Measurements from ENCODE around the gene ARMC3. TPM values are rescaled to one million over a fixed set of nuclear protein-coding genes. Genes with fewer than 3 reads are reported as not detected.

The ARMC3 gene
- polyA plus RNA-seq, 4 donors, result 0.03 TPM; not detected in 3

GRCh38 chr10:23051855-23052331 lies 124.0 kb downstream of the ARMC3 start:
- no peaks in the 10 kb centered on the region for H3K36me3 ChIP-seq (ENCODE audit: control insufficient read depth in 3 of 3, insufficient read depth in 2 of 3, low read depth in 1 of 3, low read length in 3 of 3)
- peaks cover 0 to 3% (median 0%) of the 10 kb centered on the region in 3 donors for H3K4me1 ChIP-seq (ENCODE audit: control insufficient read depth in 3 of 3, insufficient read depth in 2 of 3, low read depth in 1 of 3, low read length in 2 of 3)
- 77 to 88% (median 80%) methylated on average over 5 of the region's 5 CpGs for WGBS, 3 donors
- no peaks in the 10 kb centered on the region for H3K9me3 ChIP-seq (ENCODE audit: control insufficient read depth in 2 of 2, insufficient read depth in 1 of 2, low read depth in 1 of 2, low read length in 1 of 2)
- FAIRE-seq, result no peak
- no peak overlapping the region for H3K27ac ChIP-seq (ENCODE audit: low read depth in 1 of 3, low read length in 2 of 3)
- no peak overlapping the region for H3K4me3 ChIP-seq (ENCODE audit: low read depth in 1 of 3, low read length in 3 of 3)
- H3K27me3 ChIP-seq (ENCODE audit: control insufficient read depth in 3 of 3, insufficient read depth in 3 of 3, low read length in 3 of 3), result no peaks in the 10 kb centered on the region
- no peak for DNase-seq

- Histone ChIP-seq H3K27me3 (ENCODE audit: control insufficient read depth in 3 of 3, insufficient read depth in 3 of 3, low read length in 3 of 3) (no peaks in the 10 kb centered on the region), H3K4me3 (ENCODE audit: low read depth in 1 of 3, low read length in 3 of 3) (no peak overlapping the region), H3K9me3 (ENCODE audit: control insufficient read depth in 2 of 2, insufficient read depth in 1 of 2, low read depth in 1 of 2, low read length in 1 of 2) (no peaks in the 10 kb centered on the region), H3K27ac (ENCODE audit: low read depth in 1 of 3, low read length in 2 of 3) (no peak overlapping the region), H3K4me1 (ENCODE audit: control insufficient read depth in 3 of 3, insufficient read depth in 2 of 3, low read depth in 1 of 3, low read length in 2 of 3) (peaks cover 0 to 3% (median 0%) of the 10 kb centered on the region in 3 donors), H3K36me3 (ENCODE audit: control insufficient read depth in 3 of 3, insufficient read depth in 2 of 3, low read depth in 1 of 3, low read length in 3 of 3) (no peaks in the 10 kb centered on the region)
- 40 to 63% (median 52%) methylated on average over 1 of the region's 1 CpG for WGBS, 3 donors
- no peak for FAIRE-seq
- DNase-seq, result peak; percentile 12 to 24
Observed at GRCh38 chr10:23053036-23053435, 125.2 kb downstream of the ARMC3 start.

- Histone ChIP-seq H3K36me3 (ENCODE audit: control insufficient read depth in 3 of 3, insufficient read depth in 2 of 3, low read depth in 1 of 3, low read length in 3 of 3) (no peaks in the 10 kb centered on the region), H3K4me1 (ENCODE audit: control insufficient read depth in 3 of 3, insufficient read depth in 2 of 3, low read depth in 1 of 3, low read length in 2 of 3) (peaks cover 0 to 3% (median 0%) of the 10 kb centered on the region in 3 donors), H3K4me3 (ENCODE audit: low read depth in 1 of 3, low read length in 3 of 3) (peak overlapping the region in 1 of 3 donors; percentile 8), H3K9me3 (ENCODE audit: control insufficient read depth in 2 of 2, insufficient read depth in 1 of 2, low read depth in 1 of 2, low read length in 1 of 2) (peaks cover 0 to 4% of the 10 kb centered on the region in 2 donors), H3K27ac (ENCODE audit: low read depth in 1 of 3, low read length in 2 of 3) (peak overlapping the region in 1 of 3 donors; percentile 17), H3K27me3 (ENCODE audit: control insufficient read depth in 3 of 3, insufficient read depth in 3 of 3, low read length in 3 of 3) (peaks cover 0 to 2% (median 0%) of the 10 kb centered on the region in 3 donors)
- no peak for FAIRE-seq
- peak; percentile 25 to 37 for DNase-seq
- WGBS, 3 donors, result 31 to 53% (median 52%) methylated on average over 7 of the region's 7 CpGs
Observed at GRCh38 chr10:23055424-23056185, 127.8 kb downstream of the ARMC3 start.

- Histone ChIP-seq H3K36me3 (ENCODE audit: control insufficient read depth in 3 of 3, insufficient read depth in 2 of 3, low read depth in 1 of 3, low read length in 3 of 3) (no peaks in the 10 kb centered on the region), H3K27ac (ENCODE audit: low read depth in 1 of 3, low read length in 2 of 3) (peak overlapping the region in 1 of 3 donors; percentile 17), H3K4me3 (ENCODE audit: low read depth in 1 of 3, low read length in 3 of 3) (no peak overlapping the region), H3K9me3 (ENCODE audit: control insufficient read depth in 2 of 2, insufficient read depth in 1 of 2, low read depth in 1 of 2, low read length in 1 of 2) (peaks cover 0 to 7% of the 10 kb centered on the region in 2 donors), H3K4me1 (ENCODE audit: control insufficient read depth in 3 of 3, insufficient read depth in 2 of 3, low read depth in 1 of 3, low read length in 2 of 3) (peaks cover 0 to 3% (median 0%) of the 10 kb centered on the region in 3 donors), H3K27me3 (ENCODE audit: control insufficient read depth in 3 of 3, insufficient read depth in 3 of 3, low read length in 3 of 3) (peaks cover 0 to 2% (median 0%) of the 10 kb centered on the region in 3 donors)
- FAIRE-seq, result no peak
- WGBS, 3 donors, result 68 to 75% (median 73%) methylated on average over 3 of the region's 3 CpGs
- no peak for DNase-seq
Observed at GRCh38 chr10:23056186-23056579, 128.3 kb downstream of the ARMC3 start.

GRCh38 chr10:23058366-23058765 lies 130.5 kb downstream of the ARMC3 start:
- Histone ChIP-seq H3K9me3 (ENCODE audit: control insufficient read depth in 2 of 2, insufficient read depth in 1 of 2, low read depth in 1 of 2, low read length in 1 of 2) (peaks cover 0 to 7% of the 10 kb centered on the region in 2 donors), H3K36me3 (ENCODE audit: control insufficient read depth in 3 of 3, insufficient read depth in 2 of 3, low read depth in 1 of 3, low read length in 3 of 3) (no peaks in the 10 kb centered on the region), H3K4me1 (ENCODE audit: control insufficient read depth in 3 of 3, insufficient read depth in 2 of 3, low read depth in 1 of 3, low read length in 2 of 3) (peaks cover 0 to 3% (median 0%) of the 10 kb centered on the region in 3 donors), H3K4me3 (ENCODE audit: low read depth in 1 of 3, low read length in 3 of 3) (no peak overlapping the region), H3K27me3 (ENCODE audit: control insufficient read depth in 3 of 3, insufficient read depth in 3 of 3, low read length in 3 of 3) (peaks cover 0 to 2% (median 0%) of the 10 kb centered on the region in 3 donors), H3K27ac (ENCODE audit: low read depth in 1 of 3, low read length in 2 of 3) (no peak overlapping the region)
- FAIRE-seq (no peak), DNase-seq (peak in 1 of 2 donors; percentile 63)
- 1 to 42% (median 19%) methylated on average over 3 of the region's 3 CpGs for WGBS, 3 donors

GRCh38 chr10:23060918-23061317 lies 133.1 kb downstream of the ARMC3 start:
- Histone ChIP-seq H3K27ac (ENCODE audit: low read depth in 1 of 3, low read length in 2 of 3) (no peak overlapping the region), H3K27me3 (ENCODE audit: control insufficient read depth in 3 of 3, insufficient read depth in 3 of 3, low read length in 3 of 3) (peaks cover 0 to 2% (median 0%) of the 10 kb centered on the region in 3 donors), H3K4me3 (ENCODE audit: low read depth in 1 of 3, low read length in 3 of 3) (no peak overlapping the region), H3K36me3 (ENCODE audit: control insufficient read depth in 3 of 3, insufficient read depth in 2 of 3, low read depth in 1 of 3, low read length in 3 of 3) (no peaks in the 10 kb centered on the region), H3K9me3 (ENCODE audit: control insufficient read depth in 2 of 2, insufficient read depth in 1 of 2, low read depth in 1 of 2, low read length in 1 of 2) (peaks cover 0 to 7% of the 10 kb centered on the region in 2 donors), H3K4me1 (ENCODE audit: control insufficient read depth in 3 of 3, insufficient read depth in 2 of 3, low read depth in 1 of 3, low read length in 2 of 3) (peaks cover 0 to 10% (median 0%) of the 10 kb centered on the region in 3 donors)
- WGBS, 3 donors, result 28 to 44% (median 38%) methylated on average over 2 of the region's 2 CpGs
- FAIRE-seq, result no peak
- no peak for DNase-seq

GRCh38 chr10:23063045-23063972 lies 135.5 kb downstream of the ARMC3 start:
- Histone ChIP-seq H3K27me3 (ENCODE audit: control insufficient read depth in 3 of 3, insufficient read depth in 3 of 3, low read length in 3 of 3) (peaks cover 0 to 2% (median 0%) of the 10 kb centered on the region in 3 donors), H3K27ac (ENCODE audit: low read depth in 1 of 3, low read length in 2 of 3) (no peak overlapping the region), H3K36me3 (ENCODE audit: control insufficient read depth in 3 of 3, insufficient read depth in 2 of 3, low read depth in 1 of 3, low read length in 3 of 3) (no peaks in the 10 kb centered on the region), H3K4me1 (ENCODE audit: control insufficient read depth in 3 of 3, insufficient read depth in 2 of 3, low read depth in 1 of 3, low read length in 2 of 3) (peaks cover 0 to 10% (median 0%) of the 10 kb centered on the region in 3 donors), H3K4me3 (ENCODE audit: low read depth in 1 of 3, low read length in 3 of 3) (no peak overlapping the region), H3K9me3 (ENCODE audit: control insufficient read depth in 2 of 2, insufficient read depth in 1 of 2, low read depth in 1 of 2, low read length in 1 of 2) (peaks cover 0 to 7% of the 10 kb centered on the region in 2 donors)
- peak in 1 of 2 donors; percentile 30 for DNase-seq
- 63 to 78% (median 72%) methylated on average over 20 of the region's 20 CpGs for WGBS, 3 donors
- no peak for FAIRE-seq

Measured in small intestine (tissue), 7 donors.